Right atrium auricular region (tissue), 2 donors: ENCODE measurements around the gene LYZL1. TPM values are rescaled to one million over a fixed set of nuclear protein-coding genes. Genes with fewer than 3 reads are reported as not detected.
"Not testable (repeated sequence)": the region's sequence is repeated elsewhere in the genome, so short reads cannot be mapped to it uniquely, and the experiment has no call there.

Experiments
- DNase-seq: peaks from one replicate; pipeline ENCODE4 v3.0.0-alpha.2; 2019; ENCODE audit warnings: low spot score
- H3K27ac ChIP-seq, 2 donors: fragments of 200-600 bp; sonication (generic); 1 replicate in 1 of 2; 2 replicates in 1 of 2; pipeline ENCODE4 v1.5.1; 2016 to 2019
- H3K27me3 ChIP-seq, 2 donors: fragments of 200-600 bp; sonication (generic); one replicate each; pipeline versions ENCODE4 v1.5.1 to v1.6.0; 2017 to 2019
- H3K36me3 ChIP-seq: fragments of 200-600 bp; sonication (generic); one replicate; pipeline ENCODE4 v1.5.1; 2016
- H3K4me1 ChIP-seq, 2 donors: fragments of 200-600 bp; sonication (generic); one replicate each; pipeline versions ENCODE4 v1.5.1 to v1.6.0; 2017 to 2019
- H3K4me3 ChIP-seq, 2 donors: fragments of 200-600 bp; sonication (generic); 1 replicate in 1 of 2; 2 replicates in 1 of 2; pipeline ENCODE4 v1.5.1; 2017 to 2019; ENCODE audit warnings: mild to moderate bottlenecking in 1 of 2, moderate library complexity in 1 of 2
- H3K9me3 ChIP-seq, 2 donors: fragments of 200-600 bp; sonication (generic); one replicate each; pipeline ENCODE4 v1.5.1; 2019
- total RNA-seq, 2 donors: library from RNA; depleted of rRNA; stranded (reverse); fragments of >200 nt; gene quantifications; one replicate each; pipeline ENCODE4 v1.1.0, GENCODE V29; 2016
- TF ChIP-seq, protein P1 (sequence below), 2 donors: fragments of 200-600 bp; sonication (generic); IDR thresholded peaks; one replicate each; pipeline ENCODE4 v1.5.1; 2019; ENCODE audit warnings: antibody characterized with exemption in 2 of 2

Gene LYZL1
- total RNA-seq, 2 donors from 2014 or later: not detected

DNA sequence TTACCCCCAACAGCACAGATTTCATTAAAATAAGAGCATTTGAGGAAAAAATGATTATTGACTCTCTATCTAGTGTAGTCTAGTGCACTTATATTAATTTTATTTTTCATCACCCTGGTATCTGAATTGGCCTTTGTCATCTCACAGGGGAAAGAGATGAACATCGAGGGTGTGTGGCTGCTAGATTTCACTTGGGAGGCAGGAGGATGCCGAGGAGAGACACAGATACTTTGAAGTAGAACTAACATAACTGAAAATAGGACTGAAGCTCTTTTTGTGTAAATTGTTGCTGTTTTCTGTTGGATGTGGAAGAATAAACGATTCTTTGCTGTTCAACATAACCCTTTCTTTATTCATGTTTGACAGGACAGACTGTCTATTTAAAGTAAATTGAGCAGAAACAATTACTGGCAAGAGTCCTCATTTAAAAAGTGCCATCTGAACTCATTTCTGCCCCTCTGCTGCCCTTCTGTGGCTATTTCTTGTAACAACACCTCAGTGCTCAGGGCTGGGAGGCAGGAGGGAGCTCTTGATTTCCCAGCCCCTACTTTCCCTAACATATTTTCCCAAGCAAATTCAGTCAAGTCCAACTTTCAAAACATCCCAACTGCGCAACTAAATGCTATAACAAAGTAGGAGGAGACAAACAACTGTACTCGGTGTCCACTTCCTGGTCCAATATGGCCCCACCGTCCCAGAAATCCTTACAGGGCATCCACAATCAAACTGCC is 15.6 kb downstream of the LYZL1 start:
- Histone ChIP-seq H3K4me1 (peaks cover 0 to 10% of the 10 kb centered on the region in 2 donors), H3K36me3 (no peaks in the 10 kb centered on the region), H3K4me3 (no peak overlapping the region), H3K27ac (peak overlapping the region in 1 of 2 donors; percentile 26), H3K9me3 (peaks cover 0 to 24% of the 10 kb centered on the region in 2 donors), H3K27me3 (no peaks in the 10 kb centered on the region)
- TF ChIP-seq, protein P1, sequence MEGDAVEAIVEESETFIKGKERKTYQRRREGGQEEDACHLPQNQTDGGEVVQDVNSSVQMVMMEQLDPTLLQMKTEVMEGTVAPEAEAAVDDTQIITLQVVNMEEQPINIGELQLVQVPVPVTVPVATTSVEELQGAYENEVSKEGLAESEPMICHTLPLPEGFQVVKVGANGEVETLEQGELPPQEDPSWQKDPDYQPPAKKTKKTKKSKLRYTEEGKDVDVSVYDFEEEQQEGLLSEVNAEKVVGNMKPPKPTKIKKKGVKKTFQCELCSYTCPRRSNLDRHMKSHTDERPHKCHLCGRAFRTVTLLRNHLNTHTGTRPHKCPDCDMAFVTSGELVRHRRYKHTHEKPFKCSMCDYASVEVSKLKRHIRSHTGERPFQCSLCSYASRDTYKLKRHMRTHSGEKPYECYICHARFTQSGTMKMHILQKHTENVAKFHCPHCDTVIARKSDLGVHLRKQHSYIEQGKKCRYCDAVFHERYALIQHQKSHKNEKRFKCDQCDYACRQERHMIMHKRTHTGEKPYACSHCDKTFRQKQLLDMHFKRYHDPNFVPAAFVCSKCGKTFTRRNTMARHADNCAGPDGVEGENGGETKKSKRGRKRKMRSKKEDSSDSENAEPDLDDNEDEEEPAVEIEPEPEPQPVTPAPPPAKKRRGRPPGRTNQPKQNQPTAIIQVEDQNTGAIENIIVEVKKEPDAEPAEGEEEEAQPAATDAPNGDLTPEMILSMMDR (IDR thresholded peaks at IDR 0.05): peak; percentile 58 to 86
- peak; percentile 74 for DNase-seq

DNA sequence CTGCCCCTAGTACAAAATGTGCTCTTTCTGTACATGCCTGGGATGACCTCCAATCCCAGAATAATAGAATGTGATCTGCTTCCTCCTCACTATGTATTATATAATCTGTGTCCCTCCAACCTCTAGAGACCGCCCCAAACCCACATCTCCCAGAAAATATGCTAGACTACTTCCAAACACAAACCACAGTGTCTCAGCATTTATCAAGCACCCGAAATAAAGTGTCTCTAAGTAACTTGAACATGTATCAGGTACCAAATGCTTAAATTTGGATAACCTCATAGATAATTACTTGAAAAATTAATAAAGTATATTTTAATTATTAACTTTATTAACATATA is 16.1 kb downstream of the LYZL1 start:
- no peaks in the 10 kb centered on the region for H3K36me3 ChIP-seq
- H3K27ac ChIP-seq: peak overlapping the region in 1 of 2 donors; percentile 26
- DNase-seq: no peak
- peaks cover 0 to 18% of the 10 kb centered on the region in 2 donors for H3K9me3 ChIP-seq
- TF ChIP-seq, protein P1 (IDR thresholded peaks at IDR 0.05): no peak
- no peaks in the 10 kb centered on the region for H3K27me3 ChIP-seq
- H3K4me3 ChIP-seq: no peak overlapping the region
- H3K4me1 ChIP-seq: peaks cover 0 to 10% of the 10 kb centered on the region in 2 donors

DNA sequence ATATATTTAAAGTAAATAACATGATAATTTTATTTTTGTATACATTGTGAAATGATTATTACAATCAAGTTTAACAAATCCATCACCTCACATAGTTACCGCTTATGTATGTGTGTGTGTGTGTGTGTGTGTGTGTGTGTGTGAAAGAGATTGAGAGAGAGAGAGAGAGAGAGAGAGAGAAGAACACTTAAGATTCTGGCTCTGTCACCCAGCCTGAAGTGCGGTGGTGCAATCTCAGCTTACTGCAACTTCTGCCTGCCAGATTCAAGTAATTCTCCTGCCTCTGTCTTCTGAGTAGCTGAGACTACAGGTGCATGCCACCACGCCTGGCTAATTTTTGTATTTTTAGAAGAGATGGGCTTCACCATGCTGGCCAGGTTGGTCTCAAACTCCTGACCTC is 17.8 kb downstream of the LYZL1 start:
- no peaks in the 10 kb centered on the region for H3K27me3 ChIP-seq
- TF ChIP-seq, protein P1 (IDR thresholded peaks at IDR 0.05): no peak
- H3K36me3 ChIP-seq: no peaks in the 10 kb centered on the region
- no peak overlapping the region for H3K27ac ChIP-seq
- H3K9me3 ChIP-seq: peaks cover 0 to 1% of the 10 kb centered on the region in 2 donors
- no peak for DNase-seq
- H3K4me1 ChIP-seq: peaks cover 0 to 10% of the 10 kb centered on the region in 2 donors
- H3K4me3 ChIP-seq: no peak overlapping the region

DNA sequence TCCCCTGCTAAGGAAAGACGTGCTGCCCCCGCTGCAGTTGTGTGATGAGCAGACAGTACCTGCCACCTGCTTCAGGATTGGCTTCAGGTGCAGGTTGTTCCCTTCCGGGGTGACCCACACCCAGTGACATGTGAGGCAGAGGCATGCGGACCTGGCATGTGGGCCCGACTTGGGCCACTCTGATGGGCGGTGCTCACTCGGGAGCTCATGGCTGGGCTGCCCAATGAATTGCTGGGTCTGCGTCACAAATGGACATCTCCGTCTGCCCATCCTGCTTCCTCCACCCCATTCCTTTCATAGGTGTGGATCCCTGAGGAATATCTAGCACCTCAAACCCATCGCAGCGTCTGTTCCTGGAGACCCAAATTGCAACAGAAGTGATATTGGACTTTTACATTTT is 19.3 kb downstream of the LYZL1 start:
- H3K9me3 ChIP-seq, H3K27me3 ChIP-seq, H3K4me3 ChIP-seq, H3K36me3 ChIP-seq, H3K27ac ChIP-seq, DNase-seq: not testable (repeated sequence)
- H3K4me1 ChIP-seq: peaks cover 0 to 10% of the 10 kb centered on the region in 2 donors

DNA sequence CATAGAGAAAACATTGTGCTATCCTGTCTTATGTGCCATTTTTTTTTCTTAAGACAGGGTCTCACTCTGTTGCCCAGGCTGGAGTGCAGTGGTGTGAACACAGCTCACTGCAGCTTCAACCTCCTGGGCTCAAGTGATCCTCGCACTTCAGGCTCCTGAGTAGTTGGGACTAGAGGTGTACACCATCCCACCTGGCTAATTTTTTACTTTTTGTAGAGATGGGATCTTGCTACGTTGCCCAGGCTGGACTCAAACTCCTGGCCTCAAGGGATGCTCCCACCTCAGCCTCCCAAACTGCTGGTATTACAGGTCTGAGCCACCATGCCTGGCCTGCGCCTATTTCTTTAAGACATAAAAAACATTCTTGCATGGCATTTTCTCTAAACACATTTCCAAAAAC is 20.6 kb downstream of the LYZL1 start:
- H3K9me3 ChIP-seq: no peaks in the 10 kb centered on the region
- peaks cover 0 to 6% of the 10 kb centered on the region in 2 donors for H3K4me1 ChIP-seq
- H3K27me3 ChIP-seq: no peaks in the 10 kb centered on the region
- TF ChIP-seq, protein P1 (IDR thresholded peaks at IDR 0.05): no peak
- no peak overlapping the region for H3K4me3 ChIP-seq
- H3K27ac ChIP-seq: no peak overlapping the region
- no peak for DNase-seq
- H3K36me3 ChIP-seq: no peaks in the 10 kb centered on the region

DNA sequence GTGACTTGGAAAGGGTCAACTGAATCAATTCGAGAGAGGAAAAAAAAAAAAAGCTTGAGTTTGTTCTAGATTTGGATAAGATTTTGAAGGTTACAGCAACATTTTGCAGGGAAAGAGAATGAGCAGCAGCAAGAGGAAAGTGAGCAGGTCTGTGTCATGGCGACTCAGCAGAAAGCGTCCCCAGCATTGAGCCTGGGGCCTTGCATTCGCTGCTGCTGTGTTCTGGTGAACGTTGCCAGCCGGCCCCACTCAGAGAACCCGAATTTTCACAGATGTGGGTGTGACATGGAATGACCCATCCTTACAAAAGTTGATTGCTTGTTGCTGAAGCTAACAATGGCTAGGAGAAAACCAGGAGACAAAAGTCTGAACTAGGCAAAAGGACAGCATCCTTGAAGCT is 21.6 kb downstream of the LYZL1 start:
- H3K27me3 ChIP-seq, DNase-seq, H3K27ac ChIP-seq, H3K4me3 ChIP-seq, H3K36me3 ChIP-seq, H3K4me1 ChIP-seq, H3K9me3 ChIP-seq: not testable (repeated sequence)

DNA sequence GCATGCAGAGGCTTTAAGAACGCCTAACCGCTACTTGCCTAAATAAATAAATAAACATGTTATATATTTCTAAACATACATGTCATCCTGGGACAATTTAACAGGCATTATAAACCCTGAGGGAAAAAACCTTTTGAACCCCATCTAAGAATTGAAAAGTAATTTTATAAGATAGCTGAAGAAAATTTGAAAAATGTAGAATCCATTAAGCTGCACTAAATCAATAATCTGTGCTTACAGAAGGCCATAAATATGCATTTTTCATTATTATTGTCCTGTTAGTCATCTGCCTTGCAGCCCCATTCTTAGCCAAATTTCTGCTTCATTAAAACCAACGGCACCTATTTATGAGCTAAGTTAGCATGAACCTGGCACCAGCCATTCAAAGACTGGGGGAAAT is 24.2 kb downstream of the LYZL1 start:
- no peaks in the 10 kb centered on the region for H3K27me3 ChIP-seq
- peaks cover 0 to under 1% of the 10 kb centered on the region in 2 donors for H3K4me1 ChIP-seq
- H3K36me3 ChIP-seq: no peaks in the 10 kb centered on the region
- H3K27ac ChIP-seq: no peak overlapping the region
- TF ChIP-seq, protein P1 (IDR thresholded peaks at IDR 0.05): no peak
- DNase-seq: no peak
- H3K9me3 ChIP-seq: no peaks in the 10 kb centered on the region
- H3K4me3 ChIP-seq: no peak overlapping the region
